Transverse colon (tissue), 4 donors: ENCODE measurements around the gene ZCWPW1. TPM values are rescaled to one million over a fixed set of nuclear protein-coding genes. Genes with fewer than 3 reads are reported as not detected.
A peak's percentile ranks its signal among the peaks of the same experiment; 100 is the strongest.

Experiments used
- DNase-seq: peaks from one replicate; pipeline ENCODE4 v3.0.0-alpha.2; 2019
- H3K27ac ChIP-seq, 4 donors: fragments of 200-600 bp; sonication (generic); 2 replicates each; pipeline ENCODE4 v1.5.1; 2016 to 2018; ENCODE audit warnings: inconsistent platforms in 4 of 4
- H3K27me3 ChIP-seq: fragments of 200-600 bp; sonication (generic); 2 replicates; pipeline ENCODE4 v1.5.1; 2017; ENCODE audit warnings: inconsistent platforms
- H3K36me3 ChIP-seq, 4 donors: fragments of 200-600 bp; sonication (generic); 2 replicates each; pipeline ENCODE4 v1.5.1; 2017 to 2019; ENCODE audit warnings: inconsistent platforms in 4 of 4
- H3K4me1 ChIP-seq, 4 donors: fragments of 200-600 bp; sonication (generic); 2 replicates each; pipeline ENCODE4 v1.5.1; 2017 to 2020; ENCODE audit warnings: inconsistent platforms in 4 of 4
- H3K4me3 ChIP-seq, 4 donors: fragments of 200-600 bp; sonication (generic); 1 replicate in 1 of 4; 2 replicates in 3 of 4; pipeline versions ENCODE4 v1.5.1 to v1.6.1; 2017 to 2019; ENCODE audit warnings: inconsistent platforms in 4 of 4
- H3K9me3 ChIP-seq, 2 donors: fragments of 200-600 bp; sonication (generic); 2 replicates each; pipeline ENCODE4 v1.5.1; 2017 to 2019; ENCODE audit warnings: inconsistent platforms in 2 of 2
- CTCF ChIP-seq, 5 experiments: fragments of 200-600 bp in 3 of 5; fragments of 450-650 bp in 2 of 5; sonication (generic) in 3 of 5; IDR thresholded peaks; 1 replicate in 2 of 5; 2 replicates in 3 of 5; pipeline ENCODE4 v1.5.1; 2016 to 2017; ENCODE audit warnings: antibody characterized with exemption in 5 of 5, inconsistent platforms in 3 of 5, mild to moderate bottlenecking in 2 of 5, moderate library complexity in 1 of 5
- EP300 ChIP-seq: sonication (generic); formaldehyde crosslinking; IDR thresholded peaks from one replicate; pipeline ENCODE4 v1.6.1; 2017; ENCODE audit warnings: antibody characterized with exemption, low read depth
- POLR2A ChIP-seq: fragments of 450-650 bp; IDR thresholded peaks from one replicate; pipeline ENCODE4 v1.6.1; 2016; ENCODE audit warnings: antibody characterized with exemption, mild to moderate bottlenecking, moderate library complexity
- POLR2AphosphoS5 ChIP-seq, 3 donors: sonication (generic); formaldehyde crosslinking; IDR thresholded peaks; one replicate each; pipeline ENCODE4 v1.6.1; 2016; ENCODE audit warnings: antibody characterized with exemption in 3 of 3
- WGBS, 2 donors: methylation state at CpG; one replicate each; pipeline ENCODE4 v1.1.5; 2018; ENCODE audit warnings: low coverage in 1 of 2; 5-methylcytosine and 5-hydroxymethylcytosine counted together
- in situ Hi-C, 4 donors: fragments of 200-750 bp; cut with MboI; loops; one replicate each; pipeline versions ENCODE4 v1.15.0 to v1.15.1; 2017; ENCODE audit warnings: low sequenced_read_pairs in 3 of 4, low pct_ligation_motif_present in 1 of 4, low pct_unique_long_range_greater_than_20kb in 1 of 4
- intact Hi-C: fragments of 100-400 bp; cut with DNase I; formaldehyde crosslinking; loops from one replicate; pipeline ENCODE4 v1.15.1; 2023; ENCODE audit warnings: low total_unique reads
- total RNA-seq, 4 donors: library from RNA; depleted of rRNA; stranded (reverse); fragments of >200 nt; gene quantifications; one replicate each; pipeline ENCODE4 v1.1.0, GENCODE V29; 2016

The ZCWPW1 gene
- total RNA-seq, 4 donors from 2014 or later: 0.68 to 2.4 (median 0.80) TPM; not detected in 1

GRCh38 chr7:100370303-100370702 is 58.2 kb downstream of the ZCWPW1 start:
- peak overlapping the region in 2 of 4 donors; percentile 50 to 70 for H3K27ac ChIP-seq
- intact Hi-C loops: no loop called here
- TF ChIP-seq CTCF (IDR thresholded peaks at IDR 0.05) (no peak), POLR2AphosphoS5 (IDR thresholded peaks at IDR 0.05) (no peak), POLR2A (no peak), EP300 (no peak)

GRCh38 chr7:100369105-100369504 is 59.4 kb downstream of the ZCWPW1 start:
- DNase-seq: peak; percentile 75
- Histone ChIP-seq H3K36me3 (no peaks in the 10 kb centered on the region), H3K4me3 (no peak overlapping the region), H3K9me3 (no peaks in the 10 kb centered on the region), H3K27me3 (no peaks in the 10 kb centered on the region), H3K4me1 (peaks cover 0 to 9% (median 0%) of the 10 kb centered on the region in 4 donors), H3K27ac (peak overlapping the region; percentile 50 to 71 (median 60))
- intact Hi-C loops (no loop called here), in situ Hi-C loops (no loop called here)
- TF ChIP-seq POLR2AphosphoS5 (IDR thresholded peaks at IDR 0.05) (peak in 2 of 3 donors; percentile 12 to 61), EP300 (no peak), POLR2A (no peak), CTCF (IDR thresholded peaks at IDR 0.05) (no peak)
- WGBS, 2 donors: 40 to 63% methylated on average over 2 to 6 of the region's 6 CpGs

More at GRCh38 chr7:100370303-100370702, 58.2 kb downstream of the ZCWPW1 start:
- WGBS, 2 donors: 29 to 63% methylated on average over 1 to 4 of the region's 4 CpGs
- H3K27me3 ChIP-seq: no peaks in the 10 kb centered on the region
- no peaks in the 10 kb centered on the region for H3K36me3 ChIP-seq
- no peak for DNase-seq
- H3K4me3 ChIP-seq: no peak overlapping the region
- in situ Hi-C loops: no loop called here
- peaks cover 0 to 9% (median 0%) of the 10 kb centered on the region in 4 donors for H3K4me1 ChIP-seq
- no peaks in the 10 kb centered on the region for H3K9me3 ChIP-seq

- H3K9me3 ChIP-seq: no peaks in the 10 kb centered on the region
- 89% methylated on average over 12 of the region's 12 CpGs; no CpG with 5 or more reads in 1 of the 2 donors for WGBS, 2 donors
- intact Hi-C loops (no loop called here), in situ Hi-C loops (no loop called here)
- H3K36me3 ChIP-seq: peaks cover 0 to 2% (median 0%) of the 10 kb centered on the region in 4 donors
- H3K27me3 ChIP-seq: no peaks in the 10 kb centered on the region
- peak; percentile 32 for DNase-seq
- peak overlapping the region; percentile 41 to 71 (median 58) for H3K27ac ChIP-seq
- H3K4me1 ChIP-seq: peaks cover 0 to 9% (median 0%) of the 10 kb centered on the region in 4 donors
- H3K4me3 ChIP-seq: no peak overlapping the region
- peak in 1 of 3 donors; percentile 17 for TF ChIP-seq POLR2AphosphoS5 (IDR thresholded peaks at IDR 0.05)
- no peak for TF ChIP-seq POLR2A
- no peak for TF ChIP-seq CTCF (IDR thresholded peaks at IDR 0.05)
- TF ChIP-seq EP300: no peak
Measured at GRCh38 chr7:100367676-100368613, 60.6 kb downstream of the ZCWPW1 start.

- no peaks in the 10 kb centered on the region for H3K27me3 ChIP-seq
- intact Hi-C loops (no loop called here), in situ Hi-C loops (no loop called here)
- no peaks in the 10 kb centered on the region for H3K9me3 ChIP-seq
- WGBS, 2 donors: 93% methylated on average over 8 of the region's 8 CpGs; no CpG with 5 or more reads in 1 of the 2 donors
- peak overlapping the region in 2 of 4 donors; percentile 4 to 62 for H3K27ac ChIP-seq
- H3K4me3 ChIP-seq: no peak overlapping the region
- H3K36me3 ChIP-seq: peaks cover 0 to 9% (median 2%) of the 10 kb centered on the region in 4 donors
- no peak for TF ChIP-seq POLR2AphosphoS5 (IDR thresholded peaks at IDR 0.05)
- no peak for TF ChIP-seq EP300
- no peak for TF ChIP-seq POLR2A
- TF ChIP-seq CTCF (IDR thresholded peaks at IDR 0.05): no peak
- peaks cover 0 to 4% (median 0%) of the 10 kb centered on the region in 4 donors for H3K4me1 ChIP-seq
- no peak for DNase-seq
Measured at GRCh38 chr7:100367251-100367620, 61.3 kb downstream of the ZCWPW1 start.
